Measurements from ENCODE around the gene BLOC1S4. TPM values are rescaled to one million over a fixed set of nuclear protein-coding genes. Genes with fewer than 3 reads are reported as not detected.

Gene BLOC1S4
- total RNA-seq, 1 experiment from 2014 or later: 10.6 TPM

GRCh38 chr4:6710996-6711395 lies 5.0 kb upstream of the BLOC1S4 start:
- Mint-ChIP-seq H3K9me3 (ENCODE audit: unreplicated experiment) (no peaks in the 10 kb centered on the region), H3K27ac (ENCODE audit: low read depth, unreplicated experiment) (no peak overlapping the region), H3K4me1 (ENCODE audit: insufficient read depth, unreplicated experiment) (peaks cover 34% of the 10 kb centered on the region), H3K4me3 (ENCODE audit: unreplicated experiment) (no peak overlapping the region), H3K27me3 (ENCODE audit: insufficient read depth, unreplicated experiment) (no peaks in the 10 kb centered on the region), H3K36me3 (ENCODE audit: insufficient read depth, unreplicated experiment) (peaks cover 33% of the 10 kb centered on the region)
- ChIA-PET CTCF (interaction anchor here (0.6 kb wide), 2 partner anchors 94 to 375 kb away, joined by 3 read pairs; no protein-coding TSS in a partner anchor), POLR2A (interaction anchor here (0.8 to 8.0 kb wide), 5 partner anchors 9 to 119 kb away, joined by 3 to 101 read pairs (median 47); partner anchors contain the start of genes MRFAP1 and S100P)
- intact Hi-C loops (cut with micrococcal nuclease): no loop called here
- BruUV-seq (replicated peaks): no TSS peak
- no peak for DNase-seq (ENCODE audit: unreplicated experiment)
- no peak for TF ChIP-seq CTCF (IDR thresholded peaks at IDR 0.05; ENCODE audit: unreplicated experiment)

DNA sequence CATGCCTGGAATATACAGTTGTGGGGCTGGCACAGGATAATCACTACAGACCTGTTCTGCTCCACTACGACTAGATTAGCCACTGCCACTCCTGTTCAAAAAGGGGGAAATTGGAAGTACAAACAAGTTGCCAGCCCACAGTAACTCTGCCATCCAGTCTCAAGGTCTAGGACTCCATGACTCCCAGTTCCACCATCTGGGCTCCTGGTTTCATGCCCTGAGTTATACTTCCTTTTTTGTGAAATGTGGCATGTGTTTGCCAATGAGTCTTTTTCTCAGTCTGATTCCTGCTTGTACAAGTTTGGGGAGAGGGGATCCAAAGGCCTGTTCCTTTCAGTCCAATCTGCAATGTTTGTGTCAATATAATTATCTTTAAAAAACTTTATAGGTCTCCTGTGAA lies 1.0 kb upstream of the BLOC1S4 start:
- peaks cover 9% of the 10 kb centered on the region for H3K36me3 Mint-ChIP-seq (ENCODE audit: insufficient read depth, unreplicated experiment)
- no peak for DNase-seq (ENCODE audit: unreplicated experiment)
- no peak overlapping the region for H3K27ac Mint-ChIP-seq (ENCODE audit: low read depth, unreplicated experiment)
- peaks cover 13% of the 10 kb centered on the region for H3K4me1 Mint-ChIP-seq (ENCODE audit: insufficient read depth, unreplicated experiment)
- H3K9me3 Mint-ChIP-seq (ENCODE audit: unreplicated experiment): no peaks in the 10 kb centered on the region
- intact Hi-C loops (cut with micrococcal nuclease): loop anchor here (5.0 kb wide), 1 partner anchor 272 kb away; no protein-coding TSS in a partner anchor
- no peak overlapping the region for H3K4me3 Mint-ChIP-seq (ENCODE audit: unreplicated experiment)
- no peaks in the 10 kb centered on the region for H3K27me3 Mint-ChIP-seq (ENCODE audit: insufficient read depth, unreplicated experiment)
- BruUV-seq (replicated peaks): no TSS peak
- CTCF ChIA-PET: interaction anchor here (0.6 to 11.2 kb wide), 2 partner anchors 8 to 161 kb away, joined by 7 to 208 read pairs; no protein-coding TSS in a partner anchor
- POLR2A ChIA-PET: interaction anchor here (1.3 to 6.6 kb wide), 6 partner anchors 6 to 353 kb away, joined by 3 to 76 read pairs (median 20); partner anchors contain the start of genes GRPEL1, MRFAP1 and MRFAP1L1
- no peak for TF ChIP-seq CTCF (IDR thresholded peaks at IDR 0.05; ENCODE audit: unreplicated experiment)

DNA sequence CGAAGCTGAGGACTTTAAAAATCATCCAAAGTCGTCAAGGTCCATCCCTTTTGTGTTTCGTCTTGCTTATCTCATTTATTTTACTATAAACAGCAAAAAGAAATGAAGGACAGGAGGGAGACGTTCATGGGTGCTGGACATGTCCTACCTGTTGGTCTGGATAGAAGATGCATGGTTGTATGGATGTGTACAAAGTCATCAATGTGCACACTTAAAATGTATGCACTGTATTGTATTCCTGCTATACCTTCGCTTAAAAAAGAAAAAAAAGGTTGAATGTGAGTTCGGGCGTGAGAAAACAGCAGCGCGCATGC lies 313 bp upstream of the BLOC1S4 start:
- intact Hi-C loops (cut with micrococcal nuclease): loop anchor here (1.0 to 5.0 kb wide), 2 partner anchors 41 to 272 kb away; a partner anchor contains a TSS
- Mint-ChIP-seq H3K27me3 (ENCODE audit: insufficient read depth, unreplicated experiment) (no peaks in the 10 kb centered on the region), H3K4me1 (ENCODE audit: insufficient read depth, unreplicated experiment) (peaks cover 17% of the 10 kb centered on the region), H3K4me3 (ENCODE audit: unreplicated experiment) (peak overlapping the region; percentile 80), H3K36me3 (ENCODE audit: insufficient read depth, unreplicated experiment) (peaks cover 9% of the 10 kb centered on the region), H3K9me3 (ENCODE audit: unreplicated experiment) (no peaks in the 10 kb centered on the region), H3K27ac (ENCODE audit: low read depth, unreplicated experiment) (peak overlapping the region; percentile 81)
- BruUV-seq (replicated peaks): no TSS peak
- no peak for DNase-seq (ENCODE audit: unreplicated experiment)
- no peak for TF ChIP-seq CTCF (IDR thresholded peaks at IDR 0.05; ENCODE audit: unreplicated experiment)
- POLR2A ChIA-PET: interaction anchor here (0.6 to 6.6 kb wide), 14 partner anchors 7 to 353 kb away, joined by 3 to 76 read pairs (median 5); partner anchors contain the start of genes GRPEL1, MRFAP1 and MRFAP1L1
- CTCF ChIA-PET: interaction anchor here (0.7 to 11.2 kb wide), 3 partner anchors 41 to 168 kb away, joined by 3 to 208 read pairs (median 5); no protein-coding TSS in a partner anchor

- no peak for TF ChIP-seq CTCF (IDR thresholded peaks at IDR 0.05; ENCODE audit: unreplicated experiment)
- Mint-ChIP-seq H3K9me3 (ENCODE audit: unreplicated experiment) (no peaks in the 10 kb centered on the region), H3K4me3 (ENCODE audit: unreplicated experiment) (peak overlapping the region; percentile 80), H3K27me3 (ENCODE audit: insufficient read depth, unreplicated experiment) (no peaks in the 10 kb centered on the region), H3K4me1 (ENCODE audit: insufficient read depth, unreplicated experiment) (peaks cover 13% of the 10 kb centered on the region), H3K36me3 (ENCODE audit: insufficient read depth, unreplicated experiment) (peaks cover 9% of the 10 kb centered on the region), H3K27ac (ENCODE audit: low read depth, unreplicated experiment) (peak overlapping the region; percentile 81)
- intact Hi-C loops (cut with micrococcal nuclease): loop anchor here (1.0 to 5.0 kb wide), 2 partner anchors 43 to 270 kb away; a partner anchor contains a TSS
- ChIA-PET POLR2A (interaction anchor here (0.6 to 6.6 kb wide), 25 partner anchors 9 to 351 kb away, joined by 3 to 76 read pairs (median 4); partner anchors contain the start of genes GRPEL1, MRFAP1, MRFAP1L1 and TBC1D14), CTCF (interaction anchor here (0.7 to 11.2 kb wide), 15 partner anchors 9 to 365 kb away, joined by 3 to 208 read pairs (median 5); a partner anchor contains a TSS)
- DNase-seq (ENCODE audit: unreplicated experiment): no peak
- no TSS peak for BruUV-seq (replicated peaks)
Measured at GRCh38 chr4:6716958-6717655, 1.1 kb downstream of the BLOC1S4 start.

Measured in MCF 10A (cell line).